ENCODE data around the gene RCE1.

Gene RCE1

GRCh38 chr11:66856496-66857233 lies 13.4 kb downstream of the RCE1 start, which contains the start of gene LRFN4:
LRFN4 (plus strand) TSS chr11:66857064; CDS start chr11:66857745, 681 bp downstream.
- DNase-seq (ENCODE audit: low spot score), result no peak

GRCh38 chr11:66857234-66857926 lies 14.1 kb downstream of the RCE1 start:
- no peak for DNase-seq (ENCODE audit: low spot score)

GRCh38 chr11:66857927-66858185 lies 14.6 kb downstream of the RCE1 start:
- DNase-seq (ENCODE audit: low spot score), result no peak

GRCh38 chr11:66858186-66858938 lies 15.1 kb downstream of the RCE1 start:
- no peak for DNase-seq (ENCODE audit: low spot score)

GRCh38 chr11:66858939-66859685 lies 15.9 kb downstream of the RCE1 start:
- DNase-seq (ENCODE audit: low spot score), result no peak

- no peak for DNase-seq (ENCODE audit: low spot score)
Observed at GRCh38 chr11:66859686-66860448, 16.6 kb downstream of the RCE1 start.

GRCh38 chr11:66860449-66860831 lies 17.2 kb downstream of the RCE1 start:
- DNase-seq (ENCODE audit: low spot score), result no peak

GRCh38 chr11:66861038-66861773 lies 18.0 kb downstream of the RCE1 start:
- DNase-seq (ENCODE audit: low spot score), result no peak

GRCh38 chr11:66861774-66862558 lies 18.7 kb downstream of the RCE1 start:
- DNase-seq (ENCODE audit: low spot score), result no peak

- DNase-seq (ENCODE audit: low spot score), result no peak
Observed at GRCh38 chr11:66862559-66863037, 19.4 kb downstream of the RCE1 start.

- no peak for DNase-seq (ENCODE audit: low spot score)
Observed at GRCh38 chr11:66863428-66864125, 20.3 kb downstream of the RCE1 start.

GRCh38 chr11:66864172-66864901 lies 21.1 kb downstream of the RCE1 start:
- no peak for DNase-seq (ENCODE audit: low spot score)

GRCh38 chr11:66864924-66865697 lies 21.9 kb downstream of the RCE1 start:
- no peak for DNase-seq (ENCODE audit: low spot score)

GRCh38 chr11:66866007-66866406 lies 22.8 kb downstream of the RCE1 start:
- DNase-seq (ENCODE audit: low spot score), result no peak

GRCh38 chr11:66866511-66866986 lies 23.3 kb downstream of the RCE1 start:
- DNase-seq (ENCODE audit: low spot score), result no peak

GRCh38 chr11:66867425-66868040 lies 24.3 kb downstream of the RCE1 start:
- no peak for DNase-seq (ENCODE audit: low spot score)

GRCh38 chr11:66868082-66868725 lies 25.0 kb downstream of the RCE1 start:
- DNase-seq (ENCODE audit: low spot score), result no peak
